Endodermal cell (in vitro differentiated cells): ENCODE results near the gene RNGTT. TPM values are rescaled to one million over a fixed set of nuclear protein-coding genes. Genes with fewer than 3 reads are reported as not detected.

Experiments used
- DNase-seq: peaks from one replicate; pipeline ENCODE4 v3.0.0-alpha.2; 2017
- H3K27ac ChIP-seq: 2 replicates; pipeline ENCODE4 v1.5.1; 2013; ENCODE audit warnings: mild to moderate bottlenecking, low read depth, low read length, moderate library complexity
- H3K27me3 ChIP-seq: 2 replicates; pipeline ENCODE4 v1.6.1; 2013; ENCODE audit warnings: mild to moderate bottlenecking, low read length, moderate library complexity; ENCODE audit not compliant: insufficient read depth, control insufficient read depth, poor library complexity, severe bottlenecking
- H3K36me3 ChIP-seq: 2 replicates; pipeline ENCODE4 v1.7.0; 2013; ENCODE audit warnings: mild to moderate bottlenecking, low read length, moderate library complexity; ENCODE audit not compliant: control insufficient read depth, insufficient read depth
- H3K4me1 ChIP-seq: one replicate; pipeline ENCODE4 v1.7.0; 2013; ENCODE audit warnings: low read length; ENCODE audit not compliant: control insufficient read depth, insufficient read depth
- H3K4me3 ChIP-seq: 2 replicates; pipeline ENCODE4 v1.5.1; 2013; ENCODE audit warnings: mild to moderate bottlenecking, low read length, moderate library complexity
- H3K9ac ChIP-seq: 2 replicates; pipeline ENCODE4 v1.6.1; 2013; ENCODE audit warnings: mild to moderate bottlenecking, low read length, moderate library complexity; ENCODE audit not compliant: poor library complexity, severe bottlenecking; ENCODE audit errors: extremely low read depth
- H3K9me3 ChIP-seq: 2 replicates; pipeline ENCODE4 v1.6.1; 2013; ENCODE audit warnings: mild to moderate bottlenecking, low read length, moderate library complexity; ENCODE audit not compliant: control insufficient read depth
- H3K27ac Mint-ChIP-seq: 2 replicates; pipeline ENCODE4 v1.8.0; 2020; ENCODE audit warnings: mixed read lengths
- H3K27me3 Mint-ChIP-seq: 2 replicates; pipeline ENCODE4 v1.8.0; 2021; ENCODE audit warnings: mild to moderate bottlenecking, mixed read lengths; ENCODE audit not compliant: insufficient read depth
- H3K36me3 Mint-ChIP-seq: 2 replicates; pipeline ENCODE4 v1.8.0; 2020; ENCODE audit warnings: low read depth, mixed read lengths
- H3K4me1 Mint-ChIP-seq: 2 replicates; pipeline ENCODE4 v1.8.0; 2020; ENCODE audit warnings: mixed read lengths
- H3K4me3 Mint-ChIP-seq: 2 replicates; pipeline ENCODE4 v1.8.0; 2020; ENCODE audit warnings: mild to moderate bottlenecking, moderate library complexity, mixed read lengths
- H3K9me3 Mint-ChIP-seq: 2 replicates; pipeline ENCODE4 v1.8.0; 2020; ENCODE audit warnings: mild to moderate bottlenecking, mixed read lengths
- CTCF ChIP-seq: fragments of 200-600 bp; sonication (generic); conservative IDR thresholded peaks from 2 replicates; pipeline ENCODE4 v1.5.0; 2021; ENCODE audit warnings: antibody characterized with exemption, mild to moderate bottlenecking
- WGBS, 2 experiments: methylation state at CpG; one replicate each; pipeline versions ENCODE4 v1.1.5 to v1.1.7; 2013; ENCODE audit warnings: missing lambda C conversion rate in 2 of 2, mixed read lengths in 1 of 2; ENCODE audit not compliant: insufficient coverage in 1 of 2, insufficient read length in 1 of 2; 5-methylcytosine and 5-hydroxymethylcytosine counted together
- total RNA-seq, 2 donors: library from RNA; stranded (reverse); fragmentation: NEBNext Ultra II Directional in 1 of 2; extraction: Animal tissue kit (Norgen Biotek cat#: 25700) in 1 of 2; gene quantifications; 2 replicates in 1 of 2; 3 replicates in 1 of 2; pipeline ENCODE4 v1.2.1, GENCODE V29; 2021

The RNGTT gene
- total RNA-seq, 2 donors from 2014 or later: 21.5 to 28.7 TPM

- TF ChIP-seq CTCF: no peak
- H3K4me3 ChIP-seq: no peak overlapping the region
- H3K9me3 Mint-ChIP-seq: peaks cover 53% of the 10 kb centered on the region
These were observed 296.5 kb downstream of the RNGTT start for GRCh38 chr6:88666901-88667300.

GRCh38 chr6:88665131-88665530 lies 298.3 kb downstream of the RNGTT start:
- 94 to 100% methylated on average over 3 to 4 of the region's 4 CpGs for WGBS, 2 experiments
- Mint-ChIP-seq H3K9me3 (peaks cover 53% of the 10 kb centered on the region), H3K4me1 (no peaks in the 10 kb centered on the region), H3K36me3 (peaks cover 54% of the 10 kb centered on the region), H3K27me3 (no peaks in the 10 kb centered on the region), H3K4me3 (no peak overlapping the region), H3K27ac (no peak overlapping the region)
- no peak overlapping the region for H3K27ac ChIP-seq
- H3K4me1 ChIP-seq: no peaks in the 10 kb centered on the region
- no peak overlapping the region for H3K9ac ChIP-seq
- no peak overlapping the region for H3K4me3 ChIP-seq
- peaks cover 60% of the 10 kb centered on the region for H3K9me3 ChIP-seq
- DNase-seq: no peak
- H3K36me3 ChIP-seq: peaks cover 4% of the 10 kb centered on the region
- TF ChIP-seq CTCF: no peak
- H3K27me3 ChIP-seq: no peaks in the 10 kb centered on the region

More at GRCh38 chr6:88666901-88667300, 296.5 kb downstream of the RNGTT start:
- H3K9ac ChIP-seq: no peak overlapping the region
- H3K4me1 Mint-ChIP-seq: no peaks in the 10 kb centered on the region
- no peak overlapping the region for H3K4me3 Mint-ChIP-seq
- no peaks in the 10 kb centered on the region for H3K4me1 ChIP-seq
- peaks cover 60% of the 10 kb centered on the region for H3K9me3 ChIP-seq
- no peak overlapping the region for H3K27ac ChIP-seq
- H3K27me3 ChIP-seq: no peaks in the 10 kb centered on the region
- H3K36me3 ChIP-seq: peaks cover 4% of the 10 kb centered on the region
- H3K27me3 Mint-ChIP-seq: no peaks in the 10 kb centered on the region
- WGBS, 2 experiments: 95 to 97% methylated on average over 5 of the region's 5 CpGs
- H3K27ac Mint-ChIP-seq: no peak overlapping the region
- H3K36me3 Mint-ChIP-seq: peaks cover 58% of the 10 kb centered on the region
- DNase-seq: no peak

- H3K9me3 ChIP-seq: peaks cover 59% of the 10 kb centered on the region
- H3K27ac ChIP-seq: no peak overlapping the region
- no peak overlapping the region for H3K4me3 Mint-ChIP-seq
- no peaks in the 10 kb centered on the region for H3K36me3 ChIP-seq
- H3K9ac ChIP-seq: no peak overlapping the region
- TF ChIP-seq CTCF: no peak
- H3K36me3 Mint-ChIP-seq: peaks cover 47% of the 10 kb centered on the region
- H3K27ac Mint-ChIP-seq: no peak overlapping the region
- peaks cover 53% of the 10 kb centered on the region for H3K9me3 Mint-ChIP-seq
- H3K27me3 Mint-ChIP-seq: peaks cover 1% of the 10 kb centered on the region
- H3K4me1 Mint-ChIP-seq: no peaks in the 10 kb centered on the region
- H3K27me3 ChIP-seq: no peaks in the 10 kb centered on the region
- DNase-seq: no peak
- whole genome bisulfite sequencing, 2 experiments: 95 to 98% methylated on average over 4 to 5 of the region's 5 CpGs
- no peaks in the 10 kb centered on the region for H3K4me1 ChIP-seq
- H3K4me3 ChIP-seq: no peak overlapping the region
These were observed 299.6 kb downstream of the RNGTT start for GRCh38 chr6:88663801-88664200.
